ENCODE results near the gene NUTM1.
"Not testable (repeated sequence)": the region's sequence is repeated elsewhere in the genome, so short reads cannot be mapped to it uniquely, and the experiment has no call there.

NUTM1 gene

GRCh38 chr15:34336231-34336990 lies 6.7 kb upstream of the NUTM1 start:
- in situ Hi-C loops (cut with MboI; ENCODE audit: low sequenced_read_pairs): no loop called here

GRCh38 chr15:34336991-34337556 lies 6.0 kb upstream of the NUTM1 start:
- in situ Hi-C loops (cut with MboI; ENCODE audit: low sequenced_read_pairs): no loop called here

- in situ Hi-C loops (cut with MboI; ENCODE audit: low sequenced_read_pairs): no loop called here
Observed at GRCh38 chr15:34337557-34338306, 5.4 kb upstream of the NUTM1 start, which contains the start of gene SLC12A6. Gene SLC12A6, minus strand, starts transcription at chr15:34337781. Its CDS starts 1,101 bp downstream, at chr15:34336680.

GRCh38 chr15:34338347-34338746 lies 4.8 kb upstream of the NUTM1 start:
- in situ Hi-C loops (cut with MboI; ENCODE audit: low sequenced_read_pairs): no loop called here

GRCh38 chr15:34339946-34340345 lies 3.2 kb upstream of the NUTM1 start:
- in situ Hi-C loops (cut with MboI; ENCODE audit: low sequenced_read_pairs): no loop called here

GRCh38 chr15:34341381-34342212 lies 1.5 kb upstream of the NUTM1 start:
- in situ Hi-C loops (cut with MboI; ENCODE audit: low sequenced_read_pairs): no loop called here

- in situ Hi-C loops (cut with MboI; ENCODE audit: low sequenced_read_pairs): not testable (repeated sequence)
Observed at GRCh38 chr15:34342213-34342736, 840 bp upstream of the NUTM1 start.

- in situ Hi-C loops (cut with MboI; ENCODE audit: low sequenced_read_pairs): no loop called here
Observed at GRCh38 chr15:34347951-34348638, 5.0 kb downstream of the NUTM1 start.

GRCh38 chr15:34348735-34349300 lies 5.7 kb downstream of the NUTM1 start:
- in situ Hi-C loops (cut with MboI; ENCODE audit: low sequenced_read_pairs): no loop called here

- in situ Hi-C loops (cut with MboI; ENCODE audit: low sequenced_read_pairs): no loop called here
Observed at GRCh38 chr15:34349769-34350168, 6.7 kb downstream of the NUTM1 start.

GRCh38 chr15:34352996-34353395 lies 9.9 kb downstream of the NUTM1 start:
- in situ Hi-C loops (cut with MboI; ENCODE audit: low sequenced_read_pairs): not testable (repeated sequence)

- in situ Hi-C loops (cut with MboI; ENCODE audit: low sequenced_read_pairs): no loop called here
Observed at GRCh38 chr15:34353627-34354026, 10.5 kb downstream of the NUTM1 start.

- in situ Hi-C loops (cut with MboI; ENCODE audit: low sequenced_read_pairs): no loop called here
Observed at GRCh38 chr15:34354286-34354685, 11.2 kb downstream of the NUTM1 start.

GRCh38 chr15:34355241-34355640 lies 12.1 kb downstream of the NUTM1 start:
- in situ Hi-C loops (cut with MboI; ENCODE audit: low sequenced_read_pairs): no loop called here

- in situ Hi-C loops (cut with MboI; ENCODE audit: low sequenced_read_pairs): no loop called here
Observed at GRCh38 chr15:34357653-34358052, 14.5 kb downstream of the NUTM1 start.

- in situ Hi-C loops (cut with MboI; ENCODE audit: low sequenced_read_pairs): no loop called here
Observed at GRCh38 chr15:34358367-34358766, 15.3 kb downstream of the NUTM1 start.

- in situ Hi-C loops (cut with MboI; ENCODE audit: low sequenced_read_pairs): no loop called here
Observed at GRCh38 chr15:34358948-34359347, 15.8 kb downstream of the NUTM1 start.

- in situ Hi-C loops (cut with MboI; ENCODE audit: low sequenced_read_pairs): no loop called here
Observed at GRCh38 chr15:34359416-34359815, 16.3 kb downstream of the NUTM1 start.

GRCh38 chr15:34360298-34360697 lies 17.2 kb downstream of the NUTM1 start:
- in situ Hi-C loops (cut with MboI; ENCODE audit: low sequenced_read_pairs): no loop called here

GRCh38 chr15:34361278-34361677 lies 18.2 kb downstream of the NUTM1 start:
- in situ Hi-C loops (cut with MboI; ENCODE audit: low sequenced_read_pairs): no loop called here
